Bronchial epithelial cell (primary cell): ENCODE measurements around the gene SLX4IP. TPM values are rescaled to one million over a fixed set of nuclear protein-coding genes. Genes with fewer than 3 reads are reported as not detected.
A peak's percentile ranks its signal among the peaks of the same experiment; 100 is the strongest.

Experiments used
- DNase-seq: peaks from one replicate; pipeline ENCODE4 v3.0.0-alpha.2; 2010; ENCODE audit warnings: low read depth
- FAIRE-seq: peaks from 2 replicates; lab custom pipeline; 2011; peaks lifted over from hg19 to GRCh38; lab: Jason Lieb, UNC
- H3K27me3 ChIP-seq: 2 replicates; pipeline ENCODE4 v1.5.1; 2011; ENCODE audit warnings: low read length; ENCODE audit not compliant: control insufficient read depth, insufficient read depth
- H3K36me3 ChIP-seq: 2 replicates; pipeline ENCODE4 v1.5.1; 2011; ENCODE audit warnings: low read length; ENCODE audit not compliant: control insufficient read depth, insufficient read depth
- H3K4me3 ChIP-seq: 2 replicates; pipeline ENCODE4 v1.5.1; 2011; ENCODE audit warnings: mild to moderate bottlenecking, low read depth, low read length, control low read depth
- total RNA-seq: library from RNA; depleted of rRNA; stranded (reverse); fragments of >200 nt; gene quantifications from 2 replicates; pipeline ENCODE4 v1.2.1, GENCODE V29; 2014
- TF ChIP-seq, protein P1 (sequence below): IDR thresholded peaks from 2 replicates; pipeline ENCODE4 v1.5.1; 2011; ENCODE audit warnings: mild to moderate bottlenecking, moderate library complexity, low read length, control low read depth, inconsistent platforms; ENCODE audit not compliant: insufficient read depth, severe bottlenecking

Gene SLX4IP
- total RNA-seq, 1 donor from 2014 or later: 3.9 TPM

DNA sequence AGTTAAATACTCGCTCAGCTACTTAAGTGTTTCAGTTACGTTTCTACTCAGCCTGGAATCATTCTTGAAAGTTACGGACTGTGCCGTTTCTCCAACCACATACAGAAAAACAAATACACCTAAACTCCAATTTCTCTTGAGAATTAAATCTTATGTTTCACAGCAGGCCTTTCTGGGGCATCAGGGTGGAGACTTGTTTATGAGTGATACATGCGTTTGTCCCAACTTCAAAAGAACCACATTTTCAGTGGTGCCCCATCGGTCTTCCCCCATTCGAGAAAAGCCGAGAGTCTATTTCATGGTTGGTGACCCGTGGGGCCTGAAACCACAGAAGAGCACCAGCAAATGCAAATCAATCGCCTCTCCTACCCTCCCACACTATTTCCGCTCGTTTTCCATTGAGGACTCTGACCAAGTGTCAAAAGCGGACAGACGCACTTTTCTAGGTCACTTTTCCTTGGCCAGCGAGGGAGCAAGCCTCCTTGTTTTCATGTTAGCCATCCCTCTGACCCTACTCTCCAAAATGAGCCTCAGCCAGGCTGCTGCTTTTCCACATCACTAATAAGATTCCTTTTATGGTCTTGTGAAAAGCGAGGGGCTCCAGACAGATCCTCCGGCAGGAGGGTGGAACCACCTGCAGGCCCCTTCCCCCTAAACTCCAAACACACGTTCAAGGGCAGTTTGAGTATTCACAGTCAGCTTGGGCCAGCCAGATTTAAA is 235.6 kb downstream of the SLX4IP start:
- TF ChIP-seq, protein P1, sequence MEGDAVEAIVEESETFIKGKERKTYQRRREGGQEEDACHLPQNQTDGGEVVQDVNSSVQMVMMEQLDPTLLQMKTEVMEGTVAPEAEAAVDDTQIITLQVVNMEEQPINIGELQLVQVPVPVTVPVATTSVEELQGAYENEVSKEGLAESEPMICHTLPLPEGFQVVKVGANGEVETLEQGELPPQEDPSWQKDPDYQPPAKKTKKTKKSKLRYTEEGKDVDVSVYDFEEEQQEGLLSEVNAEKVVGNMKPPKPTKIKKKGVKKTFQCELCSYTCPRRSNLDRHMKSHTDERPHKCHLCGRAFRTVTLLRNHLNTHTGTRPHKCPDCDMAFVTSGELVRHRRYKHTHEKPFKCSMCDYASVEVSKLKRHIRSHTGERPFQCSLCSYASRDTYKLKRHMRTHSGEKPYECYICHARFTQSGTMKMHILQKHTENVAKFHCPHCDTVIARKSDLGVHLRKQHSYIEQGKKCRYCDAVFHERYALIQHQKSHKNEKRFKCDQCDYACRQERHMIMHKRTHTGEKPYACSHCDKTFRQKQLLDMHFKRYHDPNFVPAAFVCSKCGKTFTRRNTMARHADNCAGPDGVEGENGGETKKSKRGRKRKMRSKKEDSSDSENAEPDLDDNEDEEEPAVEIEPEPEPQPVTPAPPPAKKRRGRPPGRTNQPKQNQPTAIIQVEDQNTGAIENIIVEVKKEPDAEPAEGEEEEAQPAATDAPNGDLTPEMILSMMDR: no peak
- no peak for DNase-seq
- H3K27me3 ChIP-seq: no peaks in the 10 kb centered on the region

DNA sequence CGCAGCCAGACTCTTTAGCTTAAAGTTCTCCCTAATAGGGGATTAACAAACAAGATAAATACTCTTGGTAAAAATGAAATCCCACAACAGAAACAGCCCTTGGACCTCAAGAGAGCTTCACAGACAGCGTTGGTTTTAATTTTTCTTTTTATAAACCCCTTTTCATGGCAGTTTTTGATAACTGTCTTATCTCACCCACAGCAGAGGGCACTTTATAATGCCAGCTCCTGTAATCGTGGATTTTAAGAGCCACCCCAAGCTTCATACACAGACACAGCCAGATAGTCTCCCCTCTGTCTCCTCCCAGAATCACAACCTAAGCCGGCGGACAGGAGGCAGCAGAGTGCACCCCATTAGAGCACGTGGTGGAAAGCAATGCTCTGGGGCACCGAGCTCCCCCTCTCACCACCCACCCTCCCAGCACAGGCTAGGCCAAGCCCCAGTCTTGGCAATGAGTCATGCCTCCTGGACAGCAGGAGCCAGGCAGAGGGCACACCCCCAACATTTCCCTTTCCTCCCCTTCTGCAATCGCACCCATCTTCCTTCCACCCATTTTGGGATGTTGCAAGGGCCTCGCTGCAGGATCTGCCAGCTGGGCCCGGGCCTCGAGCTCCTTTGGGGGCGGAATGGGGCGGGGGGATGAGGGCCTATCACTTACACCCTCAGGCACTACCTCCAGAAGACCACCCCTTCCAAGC is 236.3 kb downstream of the SLX4IP start:
- Histone ChIP-seq H3K27me3 (no peaks in the 10 kb centered on the region), H3K4me3 (peak overlapping the region; percentile 90), H3K36me3 (peaks cover 18% of the 10 kb centered on the region)
- peak; percentile 90 for DNase-seq
- TF ChIP-seq, protein P1: peak; percentile 79
- FAIRE-seq: no peak

More for the DNA sequence above, 235.6 kb downstream of the SLX4IP start:
- Histone ChIP-seq H3K4me3 (peak overlapping the region; percentile 90), H3K36me3 (peaks cover 18% of the 10 kb centered on the region)
- no peak for FAIRE-seq

DNA sequence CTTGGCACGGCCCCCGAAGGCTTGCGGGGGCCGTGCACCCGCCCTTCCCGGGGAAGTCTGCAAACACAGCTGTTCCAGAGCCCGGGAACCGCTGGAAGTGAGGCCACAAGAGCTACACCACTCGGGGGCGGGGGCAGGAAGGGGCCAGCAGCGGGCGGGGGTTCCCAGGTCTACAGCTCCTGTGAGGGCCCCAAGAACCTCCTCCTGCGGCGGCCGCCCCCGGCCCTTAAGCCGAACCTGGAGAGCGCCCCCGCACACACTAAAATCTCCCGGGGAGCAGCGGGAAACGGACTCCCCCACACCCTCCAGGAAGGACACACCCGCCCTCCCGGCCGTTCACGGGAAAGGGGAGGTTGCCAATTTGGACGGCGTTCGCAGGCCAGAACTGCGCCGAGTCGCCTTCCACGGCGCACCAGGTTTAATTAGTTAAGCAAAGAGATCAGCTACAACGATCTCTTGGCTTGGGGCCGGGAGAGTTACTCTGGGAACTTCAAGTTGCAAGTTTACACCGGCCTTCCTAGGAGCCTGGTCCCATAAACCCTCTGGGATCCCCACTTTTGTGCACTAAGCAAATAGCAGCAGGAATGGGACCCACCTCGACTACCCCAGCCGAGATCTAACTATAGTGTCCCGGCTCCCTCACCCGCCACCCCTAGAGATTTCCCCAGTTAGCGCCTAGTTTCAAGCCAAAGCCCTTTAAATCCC is 237.0 kb downstream of the SLX4IP start:
- DNase-seq (no peak), FAIRE-seq (no peak)
- Histone ChIP-seq H3K4me3 (peak overlapping the region; percentile 90), H3K36me3 (peaks cover 14% of the 10 kb centered on the region), H3K27me3 (no peaks in the 10 kb centered on the region)
- TF ChIP-seq, protein P1: no peak

DNA sequence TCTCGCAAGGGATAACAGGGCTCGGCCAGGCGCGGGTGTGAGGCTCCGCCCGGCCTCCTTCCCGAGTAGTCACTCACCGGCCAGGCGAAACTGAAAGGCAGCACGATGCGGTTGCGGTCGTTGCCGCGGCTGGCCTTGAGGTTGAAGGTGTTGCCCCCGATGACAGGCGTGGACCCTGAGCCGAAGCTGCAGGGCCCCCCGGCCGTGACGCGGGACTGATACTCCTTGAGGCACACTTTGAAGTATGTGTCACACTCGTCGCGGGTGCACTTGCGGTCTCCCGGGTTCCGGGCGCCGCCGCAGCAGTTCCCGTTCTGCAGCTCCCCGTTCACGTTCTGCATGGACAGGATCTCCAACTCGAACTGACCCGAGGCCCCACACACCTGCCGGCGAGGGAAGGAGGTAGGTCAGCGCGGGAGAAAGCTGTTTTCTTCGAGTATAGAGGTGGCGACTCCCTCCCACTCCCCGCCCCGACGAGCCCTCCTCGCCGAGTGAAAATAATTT is 237.6 kb downstream of the SLX4IP start:
- H3K36me3 ChIP-seq: peaks cover 13% of the 10 kb centered on the region
- FAIRE-seq: no peak
- no peak for DNase-seq
- peak overlapping the region; percentile 90 for H3K4me3 ChIP-seq
- TF ChIP-seq, protein P1: no peak
- H3K27me3 ChIP-seq: no peaks in the 10 kb centered on the region

DNA sequence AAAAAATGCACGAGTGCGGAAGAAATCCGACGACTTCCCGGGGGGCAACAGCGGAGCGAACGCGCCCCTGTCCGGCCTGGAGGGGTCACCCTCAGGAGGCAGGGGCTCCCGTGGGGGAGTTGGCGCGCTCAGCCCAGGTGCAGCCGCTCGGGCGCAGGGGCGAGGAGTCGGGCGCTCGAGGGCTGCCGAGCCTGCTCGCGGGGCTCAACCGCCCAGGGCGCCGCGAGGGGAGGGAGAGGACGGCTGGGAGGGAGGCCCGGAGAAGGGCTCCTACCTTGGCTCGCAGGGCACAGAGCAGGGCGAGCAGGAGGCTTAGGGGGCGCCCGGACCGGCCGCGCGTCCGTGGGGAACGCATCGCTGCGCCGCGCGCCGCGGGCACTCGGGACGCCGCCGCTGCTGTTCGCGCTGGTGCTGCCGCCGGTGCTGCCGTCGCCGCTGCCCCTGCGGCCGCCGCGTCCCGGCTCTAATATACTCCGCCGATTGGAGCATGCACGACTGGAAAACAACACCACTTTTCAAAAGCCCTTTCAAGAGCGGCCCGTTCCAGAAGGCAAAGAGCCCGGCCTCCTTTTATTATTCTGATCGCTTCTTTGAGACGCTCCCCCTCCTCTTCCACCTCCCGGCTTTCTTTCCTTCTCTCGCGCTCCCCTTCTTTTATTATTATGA is 238.2 kb downstream of the SLX4IP start:
- peak overlapping the region; percentile 90 for H3K4me3 ChIP-seq
- DNase-seq (no peak), FAIRE-seq (no peak)
- peaks cover 13% of the 10 kb centered on the region for H3K36me3 ChIP-seq
- TF ChIP-seq, protein P1: no peak
- no peaks in the 10 kb centered on the region for H3K27me3 ChIP-seq
